NK-92 treated with Interleukin-12 subunit alpha and Interleukin-12 subunit beta, amount 100 ng/mL, for 24 hours (cell line): ENCODE measurements around the gene NFIB.

Experiments
- DNase-seq: peaks from one replicate; lab custom pipeline; 2025; lab: John Stamatoyannopoulos, UW

Gene NFIB

GRCh38 chr9:14320271-14321181 lies 6.6 kb upstream of the NFIB start:
- DNase-seq, result peak; percentile 26

- no peak for DNase-seq
Measured at GRCh38 chr9:14318934-14319580, 5.1 kb upstream of the NFIB start.

- DNase-seq, result no peak
Measured at GRCh38 chr9:14318361-14318760, 4.4 kb upstream of the NFIB start.

GRCh38 chr9:14317667-14318320 lies 3.9 kb upstream of the NFIB start:
- DNase-seq, result no peak

- no peak for DNase-seq
Measured at GRCh38 chr9:14316602-14317300, 2.8 kb upstream of the NFIB start.

GRCh38 chr9:14315875-14316601 lies 2.1 kb upstream of the NFIB start:
- no peak for DNase-seq

- no peak for DNase-seq
Measured at GRCh38 chr9:14314929-14315874, 1.3 kb upstream of the NFIB start.

- no peak for DNase-seq
Measured at GRCh38 chr9:14314424-14314928, 535 bp upstream of the NFIB start.

GRCh38 chr9:14313378-14313940 lies 482 bp downstream of the NFIB start:
- DNase-seq, result no peak

GRCh38 chr9:14312719-14313377 lies 1.1 kb downstream of the NFIB start:
- DNase-seq, result no peak

GRCh38 chr9:14311956-14312685 lies 1.8 kb downstream of the NFIB start:
- no peak for DNase-seq

GRCh38 chr9:14311171-14311949 lies 2.6 kb downstream of the NFIB start:
- DNase-seq, result no peak

GRCh38 chr9:14310311-14310710 lies 3.6 kb downstream of the NFIB start:
- DNase-seq, result no peak

- DNase-seq, result no peak
Measured at GRCh38 chr9:14309403-14309802, 4.5 kb downstream of the NFIB start.

- no peak for DNase-seq
Measured at GRCh38 chr9:14308853-14309145, 5.1 kb downstream of the NFIB start.

GRCh38 chr9:14307989-14308852 lies 5.7 kb downstream of the NFIB start:
- no peak for DNase-seq
